ENCODE results near the gene ERO1A.

The ERO1A gene

GRCh38 chr14:52694761-52695480 lies 437 bp downstream of the ERO1A start:
- peak; percentile 36 to 57 for DNase-seq

GRCh38 chr14:52693532-52693931 lies 1.8 kb downstream of the ERO1A start:
- no peak for DNase-seq

- no peak for DNase-seq
These were observed 2.3 kb downstream of the ERO1A start for GRCh38 chr14:52693036-52693435.

DNA sequence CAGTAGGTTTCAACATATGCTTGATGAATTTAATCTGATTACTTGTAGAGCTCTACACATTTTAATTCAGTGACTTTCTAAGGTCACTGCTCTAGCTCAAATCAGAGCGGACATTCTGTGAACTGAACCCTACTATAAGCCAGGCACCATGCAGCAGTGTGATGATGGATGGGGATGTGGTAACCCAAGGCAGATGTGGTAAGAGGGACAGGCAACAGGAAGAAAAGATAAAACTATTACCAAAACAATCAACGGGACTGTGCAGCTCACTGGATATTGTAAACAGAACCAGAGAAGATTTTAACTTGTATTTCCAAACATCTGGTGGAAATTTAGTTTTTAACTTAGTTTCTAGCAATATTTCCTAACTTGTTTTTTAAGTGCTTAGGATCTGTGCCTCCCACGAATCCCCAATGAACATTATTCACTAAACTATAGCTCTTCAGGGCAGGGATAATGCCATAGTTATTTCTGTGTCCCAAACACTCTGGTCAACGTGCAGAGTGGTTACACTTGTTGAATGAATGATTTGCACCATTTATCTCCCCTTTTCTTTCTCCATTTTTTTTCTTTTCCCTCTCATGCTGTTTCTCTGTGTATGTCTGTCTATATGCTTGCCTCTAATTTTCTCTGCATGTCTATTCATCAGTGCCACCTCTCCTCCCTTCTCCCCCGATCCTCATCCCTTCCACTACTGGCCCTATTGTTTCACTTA lies 3.0 kb downstream of the ERO1A start:
- DNase-seq: peak; percentile 67 to 74

GRCh38 chr14:52690983-52691760 lies 4.2 kb downstream of the ERO1A start:
- DNase-seq: no peak

- DNase-seq: no peak
These were observed 9.2 kb downstream of the ERO1A start for GRCh38 chr14:52686176-52686575.

GRCh38 chr14:52683985-52684520 lies 11.3 kb downstream of the ERO1A start:
- no peak for DNase-seq

GRCh38 chr14:52678591-52678990 lies 16.8 kb downstream of the ERO1A start:
- DNase-seq: no peak

DNA sequence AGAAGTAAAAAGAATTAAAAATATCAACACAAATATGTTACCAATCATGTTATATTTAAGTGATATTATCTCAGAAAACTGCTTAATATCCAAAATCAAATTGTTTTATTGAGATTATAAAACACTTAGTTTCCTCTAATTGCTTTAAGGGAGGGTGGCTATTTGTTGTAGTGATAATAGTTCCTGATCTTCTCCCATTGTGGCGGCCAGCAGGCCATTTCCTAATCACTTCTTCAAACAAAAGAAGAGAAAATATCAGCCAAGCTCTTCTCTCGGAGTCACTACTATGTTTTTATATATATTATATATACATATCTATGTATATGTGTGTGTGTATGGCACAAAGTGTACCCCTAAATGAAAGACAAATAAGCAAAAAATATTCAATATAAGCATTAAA lies 31.5 kb downstream of the ERO1A start:
- no peak for DNase-seq

DNA sequence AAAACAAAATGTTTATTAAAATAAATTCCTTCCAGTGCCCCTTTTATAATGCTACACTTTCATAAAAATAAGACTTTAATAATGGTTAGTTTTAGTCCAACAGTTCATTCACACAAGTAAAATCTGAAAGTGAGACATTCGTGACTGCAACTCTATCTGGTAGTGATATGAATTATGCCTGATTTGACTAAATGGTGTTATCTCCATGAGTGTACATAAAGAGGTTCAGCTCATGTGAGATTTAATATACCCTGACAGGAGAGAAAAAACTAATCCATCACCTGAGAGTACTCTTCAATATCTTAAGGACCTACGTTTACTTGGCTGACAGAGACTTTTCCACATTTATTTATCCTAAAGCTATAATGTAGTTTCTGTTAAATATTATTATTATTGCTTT lies 34.0 kb downstream of the ERO1A start:
- no peak for DNase-seq

DNA sequence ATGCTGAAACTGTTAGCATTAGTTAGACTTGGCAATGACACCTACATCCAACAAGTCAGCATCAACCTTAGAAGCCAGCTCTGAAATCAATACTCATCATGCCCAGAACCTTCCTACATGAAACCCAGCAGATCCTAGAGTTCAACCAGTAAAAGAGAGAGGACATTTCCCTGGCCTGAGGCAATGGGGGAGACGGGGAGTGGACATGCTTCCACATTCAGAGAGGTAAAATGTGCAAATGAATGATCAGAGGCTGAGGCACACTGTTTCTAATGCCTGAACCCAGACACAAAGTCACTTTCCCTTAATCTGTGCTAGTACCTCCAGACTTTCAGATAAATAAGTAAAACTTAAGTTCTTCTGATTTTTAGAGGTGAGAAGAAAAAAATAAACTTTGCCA lies 34.5 kb downstream of the ERO1A start:
- no peak for DNase-seq

- no peak for DNase-seq
These were observed 35.0 kb downstream of the ERO1A start for GRCh38 chr14:52660325-52660724.

- DNase-seq: no peak
These were observed 38.5 kb downstream of the ERO1A start for GRCh38 chr14:52656905-52657304.

DNA sequence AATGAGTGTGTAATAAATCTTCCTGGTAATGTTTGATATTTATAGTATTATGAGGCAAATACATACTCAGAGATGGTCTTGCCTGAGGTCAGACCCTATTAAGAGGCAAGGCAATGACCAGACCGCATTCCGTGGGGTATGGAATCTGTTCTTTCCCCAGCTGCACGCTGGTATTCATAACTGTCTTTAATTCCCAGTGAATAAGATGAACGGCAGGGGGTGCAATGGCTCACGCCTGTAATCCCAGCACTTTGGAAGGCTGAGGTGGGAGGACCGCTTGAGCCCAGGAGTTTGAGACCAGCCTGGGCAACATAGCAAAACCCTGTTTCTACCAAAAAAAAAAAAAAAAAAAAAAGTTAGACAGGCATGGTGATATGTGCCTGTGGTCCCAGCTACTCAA lies 44.6 kb downstream of the ERO1A start:
- no peak for DNase-seq

GRCh38 chr14:52649511-52649910 lies 45.8 kb downstream of the ERO1A start:
- DNase-seq: peak in 1 of 2 donors; percentile 7

DNA sequence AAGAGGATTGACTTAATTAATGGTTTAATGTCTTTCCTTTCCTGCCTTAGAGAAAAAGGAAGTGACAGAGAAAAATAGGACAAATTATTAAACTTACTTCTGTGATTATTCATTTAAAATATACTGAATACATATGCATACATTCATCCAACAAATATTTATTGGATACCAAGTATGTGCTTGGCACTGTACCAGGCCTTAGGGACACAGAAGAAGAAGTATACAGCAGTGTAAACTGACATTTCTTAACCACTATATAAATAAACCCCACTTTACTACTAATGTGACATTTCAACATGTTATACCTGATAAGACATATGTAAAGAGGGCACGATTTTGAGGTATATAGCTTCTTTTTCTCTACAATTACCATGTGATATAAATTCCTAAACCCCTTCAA lies 53.6 kb downstream of the ERO1A start:
- no peak for DNase-seq

GRCh38 chr14:52640137-52640536 lies 55.2 kb downstream of the ERO1A start:
- DNase-seq: peak in 1 of 2 donors; percentile 7

- no peak for DNase-seq
These were observed 75.7 kb downstream of the ERO1A start for GRCh38 chr14:52619687-52620086.

GRCh38 chr14:52618602-52619001 lies 76.8 kb downstream of the ERO1A start:
- DNase-seq: no peak

- no peak for DNase-seq
These were observed 85.2 kb downstream of the ERO1A start for GRCh38 chr14:52610187-52610586.

DNA sequence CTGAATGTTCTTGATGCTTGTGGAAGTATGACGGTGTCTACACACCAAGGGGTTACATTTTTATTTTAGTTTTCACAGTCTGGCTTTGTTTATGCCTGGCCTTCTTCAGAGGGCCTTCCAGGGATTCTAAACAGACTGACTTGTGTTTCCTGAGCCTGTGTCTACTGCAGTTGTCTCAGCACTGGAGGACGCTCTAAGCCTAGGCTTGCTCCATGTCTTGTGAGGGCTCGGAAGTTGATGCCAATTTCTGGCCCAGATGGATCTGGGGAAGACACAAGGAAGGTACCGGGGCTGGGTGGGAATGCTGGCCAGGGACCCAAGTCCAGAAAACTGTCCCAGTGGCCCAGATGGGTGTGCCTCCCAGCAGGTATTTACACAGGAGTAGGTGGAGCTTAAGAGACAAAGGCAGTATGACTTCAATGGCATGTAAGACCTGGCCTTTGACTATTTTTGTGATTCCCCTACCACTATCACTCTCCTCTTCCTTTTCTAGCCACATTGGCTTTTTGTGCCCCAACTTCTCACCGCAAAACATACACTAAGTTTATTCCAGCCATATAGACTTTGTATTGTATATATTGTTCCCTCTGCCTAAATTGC lies 85.8 kb downstream of the ERO1A start:
- no peak for DNase-seq

GRCh38 chr14:52607061-52607460 lies 88.3 kb downstream of the ERO1A start:
- no peak for DNase-seq

GRCh38 chr14:52602131-52602530 lies 93.2 kb downstream of the ERO1A start:
- DNase-seq: no peak
